ENCODE results near the gene CFAP43. TPM values are rescaled to one million over a fixed set of nuclear protein-coding genes. Genes with fewer than 3 reads are reported as not detected.

The CFAP43 gene
- total and polyA plus RNA-seq, 4 donors, result 0.10 to 0.33 (median 0.15) TPM

- no peak for TF ChIP-seq ZBTB33 (IDR thresholded peaks at IDR 0.05)
These were observed 7.9 kb upstream of the CFAP43 start (continued) for GRCh38 chr10:104240078-104240477.

- H3K9me3 ChIP-seq (ENCODE audit: control insufficient read depth in 4 of 4, low read length in 3 of 4), result no peaks in the 10 kb centered on the region
- H3K9ac ChIP-seq (ENCODE audit: low read depth in 1 of 2, low read length in 2 of 2), result no peak overlapping the region
- DNase-seq (ENCODE audit: low spot score), result no peak
- peaks cover 0 to 16% (median 7%) of the 10 kb centered on the region in 4 donors for H3K4me1 ChIP-seq (ENCODE audit: control insufficient read depth in 4 of 4, insufficient read depth in 4 of 4, low read length in 3 of 4)
- 83% methylated on average over 3 of the region's 3 CpGs for WGBS
- no peaks in the 10 kb centered on the region for H3K27me3 ChIP-seq (ENCODE audit: control insufficient read depth in 4 of 4, insufficient read depth in 4 of 4, low read length in 3 of 4)
- no peaks in the 10 kb centered on the region for H3K36me3 ChIP-seq (ENCODE audit: control insufficient read depth in 4 of 4, insufficient read depth in 3 of 4, low read depth in 1 of 4, low read length in 3 of 4)
- TF ChIP-seq ZBTB33 (IDR thresholded peaks at IDR 0.05) (no peak), TAF1 (conservative IDR thresholded peaks at IDR 0.05) (no peak), CTCF (IDR thresholded peaks at IDR 0.05; ENCODE audit: low read depth, low read length, missing input control) (no peak), FOXA2 (IDR thresholded peaks at IDR 0.05) (no peak), HNF4A (conservative IDR thresholded peaks at IDR 0.05) (no peak), NR2F2 (IDR thresholded peaks at IDR 0.05) (no peak), RXRA (IDR thresholded peaks at IDR 0.05) (no peak), SP1 (IDR thresholded peaks at IDR 0.05) (no peak), FOXA1 (IDR thresholded peaks at IDR 0.05) (no peak), YY1 (IDR thresholded peaks at IDR 0.05) (no peak), EGR1 (IDR thresholded peaks at IDR 0.05; ENCODE audit: low read depth in 2 of 2) (no peak)
- H3K4me3 ChIP-seq (ENCODE audit: low read depth in 1 of 3, low read length in 3 of 3), result no peak overlapping the region
- no peak overlapping the region for H3K27ac ChIP-seq (ENCODE audit: low read depth in 1 of 2, low read length in 2 of 2)
These were observed 3.6 kb upstream of the CFAP43 start for GRCh38 chr10:104235801-104236200.

- H3K4me3 ChIP-seq (ENCODE audit: low read depth in 1 of 3, low read length in 3 of 3), result no peak overlapping the region
- no peaks in the 10 kb centered on the region for H3K36me3 ChIP-seq (ENCODE audit: control insufficient read depth in 4 of 4, insufficient read depth in 3 of 4, low read depth in 1 of 4, low read length in 3 of 4)
- H3K9ac ChIP-seq (ENCODE audit: low read depth in 1 of 2, low read length in 2 of 2), result no peak overlapping the region
- TF ChIP-seq CTCF (IDR thresholded peaks at IDR 0.05; ENCODE audit: low read depth, low read length, missing input control), result no peak
- TF ChIP-seq JUND (IDR thresholded peaks at IDR 0.05), result no peak
- TF ChIP-seq ATF3 (IDR thresholded peaks at IDR 0.05), result no peak
- TF ChIP-seq SP1 (IDR thresholded peaks at IDR 0.05), result no peak
- no peak for TF ChIP-seq MAX (IDR thresholded peaks at IDR 0.05)
- no peak for TF ChIP-seq FOXA2 (IDR thresholded peaks at IDR 0.05)
- no peak for TF ChIP-seq NR2F2 (IDR thresholded peaks at IDR 0.05)
- TF ChIP-seq RAD21 (IDR thresholded peaks at IDR 0.05), result no peak
- no peak for TF ChIP-seq HNF4A (conservative IDR thresholded peaks at IDR 0.05)
- no peak for TF ChIP-seq ZBTB33 (IDR thresholded peaks at IDR 0.05)
- TF ChIP-seq HNF4G (IDR thresholded peaks at IDR 0.05), result no peak
- no peaks in the 10 kb centered on the region for H3K9me3 ChIP-seq (ENCODE audit: control insufficient read depth in 4 of 4, low read length in 3 of 4)
- H3K27me3 ChIP-seq (ENCODE audit: control insufficient read depth in 4 of 4, insufficient read depth in 4 of 4, low read length in 3 of 4), result no peaks in the 10 kb centered on the region
- no peak for DNase-seq (ENCODE audit: low spot score)
- H3K4me1 ChIP-seq (ENCODE audit: control insufficient read depth in 4 of 4, insufficient read depth in 4 of 4, low read length in 3 of 4), result peaks cover 1 to 16% (median 7%) of the 10 kb centered on the region in 4 donors
- WGBS, result 84% methylated on average over 1 of the region's 1 CpG
- H3K27ac ChIP-seq (ENCODE audit: low read depth in 1 of 2, low read length in 2 of 2), result no peak overlapping the region
These were observed 2.8 kb upstream of the CFAP43 start for GRCh38 chr10:104234934-104235333.

Measured in liver (tissue), 9 donors.